DMS153 (cell line): ENCODE data around the gene SERINC5.
"Not testable (repeated sequence)": the region's sequence is repeated elsewhere in the genome, so short reads cannot be mapped to it uniquely, and the experiment has no call there.

ENCODE experiments used
- DNase-seq: peaks from one replicate; lab custom pipeline; 2025; lab: John Stamatoyannopoulos, UW

SERINC5 gene

DNA sequence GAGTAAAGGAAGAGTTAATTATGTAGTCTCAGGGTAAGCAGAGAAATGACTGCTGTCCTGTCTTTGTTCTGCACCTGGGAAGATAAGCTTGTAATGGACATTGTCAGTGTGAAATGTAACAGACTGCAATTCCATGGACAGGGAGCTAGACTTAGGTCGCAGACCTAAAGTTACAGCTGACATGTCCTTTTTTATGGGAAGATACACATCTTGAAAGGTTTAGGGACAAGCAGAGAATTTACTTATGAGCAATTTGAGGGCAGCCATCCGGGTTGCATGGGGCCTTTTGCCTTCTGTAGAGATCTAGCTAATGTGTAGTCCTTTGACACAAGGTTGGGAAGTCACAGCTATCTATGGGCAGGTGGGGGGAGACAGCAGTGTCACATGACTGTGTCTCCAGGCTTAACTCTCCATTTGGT is 85.7 kb downstream of the SERINC5 start:
- no peak for DNase-seq

GRCh38 chr5:80168388-80169028 is 87.3 kb downstream of the SERINC5 start:
- no peak for DNase-seq

GRCh38 chr5:80165452-80165851 is 90.4 kb downstream of the SERINC5 start:
- no peak for DNase-seq

DNA sequence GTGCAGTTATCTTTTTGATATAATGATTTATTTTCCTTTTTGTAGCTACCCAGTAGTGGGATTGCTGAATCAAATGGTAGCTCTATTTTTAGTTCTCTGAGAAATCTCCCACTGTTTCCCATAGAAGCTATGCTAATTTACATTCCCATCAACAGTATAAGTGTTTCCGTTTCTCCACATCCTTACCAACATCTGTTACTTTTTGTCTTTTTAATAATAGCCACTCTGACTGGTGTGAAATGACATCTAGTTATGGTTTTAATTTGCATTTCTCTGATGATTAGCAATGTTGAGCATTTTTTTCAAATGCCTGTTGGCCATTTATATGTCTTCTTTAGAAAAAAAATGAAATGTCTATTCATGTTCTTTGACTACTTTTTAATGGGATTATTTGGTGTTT is 94.7 kb downstream of the SERINC5 start:
- DNase-seq = no peak

- DNase-seq = no peak
Observed at GRCh38 chr5:80160242-80160641, 95.6 kb downstream of the SERINC5 start.

- no peak for DNase-seq
Observed at GRCh38 chr5:80159133-80159815, 96.6 kb downstream of the SERINC5 start.

DNA sequence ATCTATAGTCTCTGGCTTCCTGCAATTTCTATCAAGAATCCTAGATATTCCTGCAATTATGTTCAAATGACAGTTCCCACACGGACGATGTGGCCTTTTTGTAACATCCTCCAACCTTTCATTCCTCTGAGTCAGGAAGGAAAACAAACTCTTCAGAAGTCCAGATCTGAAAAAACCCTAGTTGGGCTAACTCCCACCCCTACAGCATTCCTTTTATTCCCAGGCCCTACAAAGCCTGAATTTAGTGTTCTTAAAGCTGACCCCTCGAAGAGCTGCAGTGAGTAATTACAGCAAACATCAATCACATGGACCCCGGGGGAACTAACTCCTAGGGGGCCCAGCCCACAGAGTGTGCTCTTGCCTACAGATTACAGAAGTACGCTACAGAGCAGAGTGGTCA is 99.7 kb downstream of the SERINC5 start:
- no peak for DNase-seq

DNA sequence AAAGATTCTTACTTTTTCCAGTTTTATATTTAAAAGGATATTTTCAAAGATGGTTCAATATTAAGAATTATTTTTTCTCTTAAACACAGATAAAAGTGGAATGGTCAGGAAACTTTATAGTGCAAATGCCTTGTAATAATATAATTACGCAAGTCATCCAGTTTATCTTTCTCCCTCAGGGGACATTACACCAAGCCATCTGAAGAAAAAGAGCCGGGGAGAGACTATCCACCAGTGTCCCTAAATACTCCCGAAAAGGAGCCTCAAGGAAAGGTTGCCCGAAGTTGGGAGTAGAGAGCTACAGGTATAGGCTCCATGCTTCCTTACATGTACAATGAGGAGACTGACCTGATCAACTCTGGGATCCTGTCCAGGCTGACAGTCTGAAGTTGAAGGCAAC is 101.1 kb downstream of the SERINC5 start:
- DNase-seq = no peak

DNA sequence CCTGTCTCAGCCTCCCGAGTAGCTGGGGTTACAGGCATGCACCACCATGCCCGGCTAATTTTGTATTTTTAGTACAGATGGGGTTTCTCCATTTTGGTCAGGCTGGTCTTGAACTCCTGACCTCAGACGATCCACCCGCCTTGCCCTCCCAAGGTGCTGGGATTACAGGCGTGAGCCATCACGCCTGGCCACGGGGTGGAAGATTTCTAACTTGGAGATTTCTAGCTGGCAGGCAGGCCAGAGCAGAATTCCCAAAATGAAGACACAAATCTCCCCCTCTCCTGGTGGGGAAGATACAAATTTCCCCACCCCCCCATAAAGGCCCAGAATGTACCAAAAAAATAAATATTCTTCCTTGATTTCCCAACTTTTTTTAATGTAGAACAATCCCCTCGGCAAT is 101.6 kb downstream of the SERINC5 start:
- DNase-seq = not testable (repeated sequence)

GRCh38 chr5:80153586-80154126 is 102.2 kb downstream of the SERINC5 start:
- no peak for DNase-seq

- DNase-seq = no peak
Observed at GRCh38 chr5:80152778-80153177, 103.1 kb downstream of the SERINC5 start.

GRCh38 chr5:80151890-80152289 is 104.0 kb downstream of the SERINC5 start:
- DNase-seq = no peak

DNA sequence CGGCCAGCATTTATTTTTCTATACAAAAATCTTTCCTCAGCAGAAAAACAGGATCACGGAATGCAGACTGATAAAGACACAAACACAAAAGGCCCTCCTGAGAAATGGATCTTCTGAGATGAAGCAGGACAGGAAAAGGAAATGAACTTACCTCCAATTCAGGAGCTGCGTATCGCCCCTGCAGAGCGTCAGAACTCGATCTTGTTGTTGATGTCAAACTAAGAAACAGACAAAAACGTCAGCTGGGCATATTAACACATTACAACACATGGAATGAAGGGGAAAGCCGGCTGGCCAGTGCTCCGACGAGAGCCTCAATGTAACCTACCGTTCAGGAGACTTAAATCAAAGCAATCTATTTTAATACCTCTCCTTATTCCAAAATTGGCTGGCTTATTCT is 105.1 kb downstream of the SERINC5 start:
- no peak for DNase-seq

GRCh38 chr5:80149161-80149609 is 106.7 kb downstream of the SERINC5 start:
- peak; percentile 51 for DNase-seq

DNA sequence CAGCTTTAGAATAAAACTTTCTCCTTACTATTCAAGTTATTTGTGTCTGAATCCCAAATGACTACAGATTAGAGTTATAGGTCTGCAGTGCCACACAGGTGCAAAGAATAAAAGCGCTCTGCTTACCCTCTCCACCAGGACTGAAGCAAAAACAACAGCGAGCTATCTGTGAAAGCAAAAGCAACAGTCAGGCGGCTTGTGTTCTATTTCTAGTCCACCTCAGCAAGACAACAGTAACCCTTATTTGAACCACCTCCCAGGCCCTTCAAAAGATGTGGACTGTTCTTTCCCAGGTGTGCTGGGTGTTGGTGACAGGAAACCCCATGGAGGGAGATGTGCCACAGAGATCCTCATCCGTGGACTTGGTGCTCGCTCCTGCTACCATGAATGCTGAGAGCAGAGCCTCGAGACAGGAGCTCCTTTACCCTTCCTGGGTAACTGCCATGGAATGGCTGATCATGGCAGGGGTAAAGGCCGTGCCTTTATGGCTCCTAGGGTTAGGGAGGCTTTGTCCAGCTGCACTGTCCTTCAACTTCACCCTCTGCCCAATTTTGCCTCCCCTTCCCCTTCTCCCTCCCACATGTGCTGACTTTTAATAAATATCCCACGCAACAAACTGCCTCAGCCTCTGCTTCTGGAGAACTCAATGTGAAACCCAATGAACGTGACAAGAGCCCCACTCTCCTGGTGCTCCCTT is 108.6 kb downstream of the SERINC5 start:
- DNase-seq = no peak

DNA sequence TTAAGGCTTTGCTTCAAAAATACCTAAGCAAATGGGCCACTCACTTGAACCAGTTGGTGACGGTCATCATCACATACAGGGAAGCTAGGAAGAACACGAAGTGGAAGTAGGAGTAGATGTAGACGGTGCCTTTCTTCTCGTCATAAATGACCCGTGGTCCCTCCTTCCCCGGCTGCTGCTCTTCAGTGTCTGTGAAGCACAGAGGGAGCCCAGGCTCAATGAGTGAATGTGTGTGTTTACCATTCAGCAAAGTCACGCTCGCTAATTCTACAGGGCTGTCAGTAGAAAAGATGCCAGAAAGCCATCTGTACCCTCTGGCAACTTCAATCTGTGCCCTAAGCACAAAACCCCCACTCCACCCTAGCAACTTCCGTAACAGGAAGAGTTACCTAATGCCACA is 109.8 kb downstream of the SERINC5 start:
- no peak for DNase-seq

GRCh38 chr5:80143491-80143890 is 112.4 kb downstream of the SERINC5 start:
- no peak for DNase-seq

GRCh38 chr5:80142996-80143395 is 112.9 kb downstream of the SERINC5 start:
- no peak for DNase-seq

- DNase-seq = no peak
Observed at GRCh38 chr5:80141681-80142080, 114.2 kb downstream of the SERINC5 start.

DNA sequence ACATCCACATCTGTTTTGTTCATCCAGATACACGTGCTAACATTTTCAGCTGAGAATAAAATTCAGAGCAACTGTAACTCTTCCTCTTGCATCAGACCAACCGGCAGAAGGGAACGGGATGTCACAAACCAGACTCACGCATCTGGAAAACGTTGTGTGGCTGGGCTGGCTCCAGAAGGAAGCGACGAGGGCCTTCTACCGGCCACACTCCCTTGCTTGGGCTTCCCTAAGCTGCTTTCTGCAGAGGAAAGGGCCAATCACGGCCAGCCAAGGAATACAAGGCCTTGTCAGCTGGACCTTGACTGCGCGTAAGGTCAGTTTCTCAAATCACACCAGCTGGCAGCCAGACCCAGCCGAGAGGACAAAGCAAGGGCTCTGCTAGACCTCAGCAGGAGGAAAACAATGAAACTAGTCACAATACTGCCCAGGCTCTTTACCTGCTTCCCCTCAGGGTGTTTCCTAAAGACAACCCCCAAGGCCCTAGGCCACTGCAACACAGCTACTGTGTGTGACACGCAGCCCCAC is 114.6 kb downstream of the SERINC5 start:
- no peak for DNase-seq

DNA sequence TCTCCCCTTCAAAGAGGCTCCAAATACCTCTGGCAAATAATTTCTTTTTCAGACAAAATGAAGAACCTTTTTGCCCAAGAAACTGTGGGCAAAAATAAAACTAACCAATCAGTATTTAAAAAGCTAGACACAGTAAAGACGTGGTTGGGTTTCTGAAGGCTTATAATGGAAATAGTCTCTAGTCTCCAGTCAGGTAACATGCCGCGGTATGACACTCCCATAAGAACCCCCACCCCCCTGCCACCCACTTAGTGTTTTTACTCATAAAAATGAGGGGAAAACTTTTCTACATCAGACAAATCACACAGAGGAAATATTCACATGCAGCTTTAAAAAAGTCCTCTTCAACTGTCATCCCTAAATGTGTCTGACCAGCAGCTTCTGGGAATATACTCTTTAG is 115.4 kb downstream of the SERINC5 start:
- DNase-seq = no peak

GRCh38 chr5:80139466-80139972 is 116.3 kb downstream of the SERINC5 start:
- DNase-seq = no peak
